Measurements from ENCODE around the gene OTOL1. TPM values are rescaled to one million over a fixed set of nuclear protein-coding genes. Genes with fewer than 3 reads are reported as not detected.

OTOL1 gene
- total RNA-seq = not detected

- no peak for DNase-seq (ENCODE audit: extremely low spot score)
- Histone ChIP-seq H3K4me1 (no peaks in the 10 kb centered on the region), H3K4me3 (no peak within 1 kb of the TSS), H3K27ac (replicated peaks in 1 of 4) (no peak within 1 kb of the TSS), H3K27me3 (no peaks in the 10 kb centered on the region), H3K9me3 (peaks cover 0 to 7% (median 2%) of the 10 kb centered on the region in 4 donors), H3K36me3 (no peaks in the 10 kb centered on the region)
- intact Hi-C loops (cut with DNase I) = no loop called here
- TF ChIP-seq CTCF (IDR thresholded peaks at IDR 0.05) (no peak), POLR2AphosphoS5 (IDR thresholded peaks at IDR 0.05) (no peak), EP300 (IDR thresholded peaks at IDR 0.05) (no peak), POLR2A (IDR thresholded peaks at IDR 0.05; ENCODE audit: low read depth) (no peak)
- 76% methylated on average over 1 of the region's 1 CpG for WGBS
Observed at GRCh38 chr3:161496508-161496907, at the start of gene OTOL1. Gene OTOL1, plus strand, starts transcription at chr3:161496808. Its CDS starts 0 bp downstream, at chr3:161496808.

- H3K4me3 ChIP-seq = no peak overlapping the region
- no peaks in the 10 kb centered on the region for H3K4me1 ChIP-seq
- H3K27me3 ChIP-seq = no peaks in the 10 kb centered on the region
- no peaks in the 10 kb centered on the region for H3K9me3 ChIP-seq
- intact Hi-C loops (cut with DNase I) = no loop called here
- WGBS = 82% methylated on average over 2 of the region's 2 CpGs
- no peak for TF ChIP-seq POLR2AphosphoS5 (IDR thresholded peaks at IDR 0.05)
- TF ChIP-seq CTCF (IDR thresholded peaks at IDR 0.05) = no peak
- no peak for TF ChIP-seq POLR2A (IDR thresholded peaks at IDR 0.05; ENCODE audit: low read depth)
- no peak for TF ChIP-seq EP300 (IDR thresholded peaks at IDR 0.05)
- H3K36me3 ChIP-seq = no peaks in the 10 kb centered on the region
- H3K27ac ChIP-seq (replicated peaks in 1 of 4) = no peak overlapping the region
- DNase-seq (ENCODE audit: extremely low spot score) = no peak
Observed at GRCh38 chr3:161449785-161450184, 46.8 kb upstream of the OTOL1 start.

DNA sequence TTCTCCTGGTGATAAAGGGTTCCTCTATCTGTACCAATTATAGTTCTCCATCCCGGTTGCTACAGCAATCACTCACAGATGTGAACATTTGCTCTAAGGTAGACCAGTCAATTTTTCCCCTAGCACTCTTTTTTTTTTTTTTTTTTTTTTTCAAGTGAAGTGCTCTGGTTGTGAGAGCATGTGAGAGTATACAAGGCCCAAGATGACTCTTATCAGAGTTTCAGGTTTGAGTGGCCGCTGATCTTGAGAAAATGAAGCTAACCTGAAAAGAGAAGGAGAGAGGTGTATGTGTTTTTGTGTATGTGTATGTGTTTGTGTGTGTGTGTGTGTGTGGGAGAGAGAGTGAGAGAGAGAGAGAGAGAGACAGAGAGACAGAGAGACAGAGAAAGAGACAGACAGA lies 44.4 kb upstream of the OTOL1 start:
- intact Hi-C loops (cut with DNase I) = no loop called here
- Histone ChIP-seq H3K27me3 (no peaks in the 10 kb centered on the region), H3K27ac (replicated peaks in 1 of 4) (no peak overlapping the region), H3K36me3 (no peaks in the 10 kb centered on the region), H3K4me3 (no peak overlapping the region), H3K4me1 (no peaks in the 10 kb centered on the region), H3K9me3 (no peaks in the 10 kb centered on the region)
- no peak for DNase-seq (ENCODE audit: extremely low spot score)
- WGBS = 68% methylated on average over 2 of the region's 2 CpGs
- TF ChIP-seq CTCF (IDR thresholded peaks at IDR 0.05) = no peak

DNA sequence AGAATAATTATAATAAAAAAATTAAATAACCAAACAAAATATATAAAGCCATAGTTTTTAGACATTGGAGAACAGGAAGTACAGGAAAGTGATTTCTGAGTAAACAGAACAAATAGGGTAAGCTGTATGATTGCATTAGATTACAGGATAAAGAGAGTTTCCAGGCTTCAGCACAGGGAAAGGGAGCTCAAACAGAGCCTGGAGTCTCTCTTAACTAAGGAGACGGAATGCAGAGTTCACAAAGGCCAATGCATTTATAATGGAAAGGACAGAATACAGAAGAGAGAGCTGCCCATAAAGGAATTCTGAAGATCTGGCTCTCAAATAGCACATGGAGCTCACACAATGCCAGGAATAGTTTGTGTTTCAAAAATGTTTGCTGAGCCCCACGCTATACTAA lies 42.0 kb upstream of the OTOL1 start:
- H3K36me3 ChIP-seq = no peaks in the 10 kb centered on the region
- intact Hi-C loops (cut with DNase I) = no loop called here
- no peaks in the 10 kb centered on the region for H3K4me1 ChIP-seq
- H3K27ac ChIP-seq (replicated peaks in 1 of 4) = no peak overlapping the region
- no peak for DNase-seq (ENCODE audit: extremely low spot score)
- H3K4me3 ChIP-seq = no peak overlapping the region
- 84% methylated on average over 2 of the region's 2 CpGs for WGBS
- no peaks in the 10 kb centered on the region for H3K9me3 ChIP-seq
- no peak for TF ChIP-seq POLR2A (IDR thresholded peaks at IDR 0.05; ENCODE audit: low read depth)
- TF ChIP-seq EP300 (IDR thresholded peaks at IDR 0.05) = no peak
- TF ChIP-seq POLR2AphosphoS5 (IDR thresholded peaks at IDR 0.05) = no peak
- TF ChIP-seq CTCF (IDR thresholded peaks at IDR 0.05) = no peak
- no peaks in the 10 kb centered on the region for H3K27me3 ChIP-seq

DNA sequence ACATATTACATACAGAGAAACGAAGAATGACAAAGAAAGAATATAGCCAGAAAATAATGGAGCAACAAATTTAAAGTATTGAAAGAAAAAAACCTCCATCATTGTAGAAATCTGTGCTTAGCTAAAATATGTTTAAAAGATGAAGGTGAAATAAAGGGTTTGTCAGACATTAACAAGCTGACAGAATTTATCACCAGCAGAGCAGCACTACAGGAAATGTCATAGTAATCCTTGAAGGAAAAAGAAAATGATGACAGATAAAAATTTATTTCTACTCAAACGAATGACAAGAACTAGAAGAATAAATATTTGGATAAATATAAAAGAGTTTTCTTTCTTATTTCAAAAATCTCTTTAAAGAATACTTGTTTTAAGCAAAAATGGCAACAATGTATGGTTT lies 40.6 kb upstream of the OTOL1 start:
- intact Hi-C loops (cut with DNase I) = no loop called here

More for the DNA sequence above, 40.6 kb upstream of the OTOL1 start:
- Histone ChIP-seq H3K27me3 (no peaks in the 10 kb centered on the region), H3K9me3 (no peaks in the 10 kb centered on the region), H3K36me3 (no peaks in the 10 kb centered on the region), H3K27ac (replicated peaks in 1 of 4) (no peak overlapping the region), H3K4me1 (no peaks in the 10 kb centered on the region), H3K4me3 (no peak overlapping the region)
- DNase-seq (ENCODE audit: extremely low spot score) = no peak
- TF ChIP-seq CTCF (IDR thresholded peaks at IDR 0.05) (no peak), POLR2A (IDR thresholded peaks at IDR 0.05; ENCODE audit: low read depth) (no peak), POLR2AphosphoS5 (IDR thresholded peaks at IDR 0.05) (no peak), EP300 (IDR thresholded peaks at IDR 0.05) (no peak)
- 54% methylated on average over 2 of the region's 2 CpGs for whole genome bisulfite sequencing

Data from esophagus muscularis mucosa (tissue), 4 donors.